ENCODE data around the gene TFDP2. TPM values are rescaled to one million over a fixed set of nuclear protein-coding genes. Genes with fewer than 3 reads are reported as not detected.

The TFDP2 gene
- total and polyA plus RNA-seq, 2 experiments from 2014 or later, result 150 to 410 TPM

- no peak for TF ChIP-seq ZNF331 (CRISPR knock-in tag; IDR thresholded peaks at IDR 0.05; ENCODE audit: low read depth)
- TF ChIP-seq POLR2AphosphoS5 (IDR thresholded peaks at IDR 0.05; ENCODE audit: low read depth), result no peak
- TF ChIP-seq NANOG (IDR thresholded peaks at IDR 0.05; ENCODE audit: borderline replicate concordance), result no peak
- no peak for TF ChIP-seq EZH2 (IDR thresholded peaks at IDR 0.05; ENCODE audit: low read depth, unreplicated experiment)
- TF ChIP-seq, protein P1, sequence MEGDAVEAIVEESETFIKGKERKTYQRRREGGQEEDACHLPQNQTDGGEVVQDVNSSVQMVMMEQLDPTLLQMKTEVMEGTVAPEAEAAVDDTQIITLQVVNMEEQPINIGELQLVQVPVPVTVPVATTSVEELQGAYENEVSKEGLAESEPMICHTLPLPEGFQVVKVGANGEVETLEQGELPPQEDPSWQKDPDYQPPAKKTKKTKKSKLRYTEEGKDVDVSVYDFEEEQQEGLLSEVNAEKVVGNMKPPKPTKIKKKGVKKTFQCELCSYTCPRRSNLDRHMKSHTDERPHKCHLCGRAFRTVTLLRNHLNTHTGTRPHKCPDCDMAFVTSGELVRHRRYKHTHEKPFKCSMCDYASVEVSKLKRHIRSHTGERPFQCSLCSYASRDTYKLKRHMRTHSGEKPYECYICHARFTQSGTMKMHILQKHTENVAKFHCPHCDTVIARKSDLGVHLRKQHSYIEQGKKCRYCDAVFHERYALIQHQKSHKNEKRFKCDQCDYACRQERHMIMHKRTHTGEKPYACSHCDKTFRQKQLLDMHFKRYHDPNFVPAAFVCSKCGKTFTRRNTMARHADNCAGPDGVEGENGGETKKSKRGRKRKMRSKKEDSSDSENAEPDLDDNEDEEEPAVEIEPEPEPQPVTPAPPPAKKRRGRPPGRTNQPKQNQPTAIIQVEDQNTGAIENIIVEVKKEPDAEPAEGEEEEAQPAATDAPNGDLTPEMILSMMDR (conservative IDR thresholded peaks at IDR 0.05; ENCODE audit: low read depth in 2 of 2), result no peak
- TF ChIP-seq, protein P2, sequence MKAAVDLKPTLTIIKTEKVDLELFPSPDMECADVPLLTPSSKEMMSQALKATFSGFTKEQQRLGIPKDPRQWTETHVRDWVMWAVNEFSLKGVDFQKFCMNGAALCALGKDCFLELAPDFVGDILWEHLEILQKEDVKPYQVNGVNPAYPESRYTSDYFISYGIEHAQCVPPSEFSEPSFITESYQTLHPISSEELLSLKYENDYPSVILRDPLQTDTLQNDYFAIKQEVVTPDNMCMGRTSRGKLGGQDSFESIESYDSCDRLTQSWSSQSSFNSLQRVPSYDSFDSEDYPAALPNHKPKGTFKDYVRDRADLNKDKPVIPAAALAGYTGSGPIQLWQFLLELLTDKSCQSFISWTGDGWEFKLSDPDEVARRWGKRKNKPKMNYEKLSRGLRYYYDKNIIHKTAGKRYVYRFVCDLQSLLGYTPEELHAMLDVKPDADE (IDR thresholded peaks at IDR 0.05), result no peak
- no peak for TF ChIP-seq CREB1 (CRISPR knock-in tag; IDR thresholded peaks at IDR 0.05; ENCODE audit: low read depth)
- no peak for TF ChIP-seq REST (IDR thresholded peaks at IDR 0.05; ENCODE audit: unreplicated experiment)
- no peak for TF ChIP-seq EZH2phosphoT487 (IDR thresholded peaks at IDR 0.05; ENCODE audit: unreplicated experiment)
- no peak for TF ChIP-seq JUNB (IDR thresholded peaks at IDR 0.05; ENCODE audit: unreplicated experiment)
- no peak for TF ChIP-seq STAT1 (IDR thresholded peaks at IDR 0.05; ENCODE audit: unreplicated experiment)
- Histone ChIP-seq H3K27ac (ENCODE audit: low read depth) (0 out of 2 replicates have a peak overlapping the region, but pooled peaks have one; percentile 63), H3K36me3 (ENCODE audit: insufficient read depth) (peaks cover 12% of the 10 kb centered on the region), H3F3A (replicated peaks; ENCODE audit: low read depth) (0 out of 2 replicates have a peak, but pooled peaks cover 7% of the 10 kb centered on the region), H3K27me3 (ENCODE audit: insufficient read depth) (no peaks in the 10 kb centered on the region), H3K9me2 (ENCODE audit: insufficient read depth) (no peaks in the 10 kb centered on the region), H4K20me1 (replicated peaks; ENCODE audit: insufficient read depth) (no peaks in the 10 kb centered on the region; the same call in 1 of the 2 replicates), H3K4me3 (no peak overlapping the region), H3K4me1 (ENCODE audit: insufficient read depth) (no peaks in the 10 kb centered on the region), H3K79me2 (replicated peaks; ENCODE audit: insufficient read depth) (no peaks in the 10 kb centered on the region), H3K4me2 (no peak overlapping the region), H2AFZ (no peak overlapping the region)
- Mint-ChIP-seq H3K27me3 (ENCODE audit: insufficient read depth, low read depth, poor library complexity) (peaks cover 10% of the 10 kb centered on the region), H3K4me3 (no peak overlapping the region), H3K9me3 (no peaks in the 10 kb centered on the region), H3K36me3 (ENCODE audit: low read depth) (peaks cover 38% of the 10 kb centered on the region), H3K27ac (no peak overlapping the region), H3K4me1 (no peaks in the 10 kb centered on the region; the same call in 2 of the 3 replicates)
- no peak for ATAC-seq
- DNase-seq (ENCODE audit: low spot score), result no peak
Observed at GRCh38 chr3:141952611-141953010, 196.7 kb downstream of the TFDP2 start.

Data from GM23338 (cell line).